Measurements from ENCODE around the gene DLG1.
"Not testable (repeated sequence)": the region's sequence is repeated elsewhere in the genome, so short reads cannot be mapped to it uniquely, and the experiment has no call there.

DLG1 gene

DNA sequence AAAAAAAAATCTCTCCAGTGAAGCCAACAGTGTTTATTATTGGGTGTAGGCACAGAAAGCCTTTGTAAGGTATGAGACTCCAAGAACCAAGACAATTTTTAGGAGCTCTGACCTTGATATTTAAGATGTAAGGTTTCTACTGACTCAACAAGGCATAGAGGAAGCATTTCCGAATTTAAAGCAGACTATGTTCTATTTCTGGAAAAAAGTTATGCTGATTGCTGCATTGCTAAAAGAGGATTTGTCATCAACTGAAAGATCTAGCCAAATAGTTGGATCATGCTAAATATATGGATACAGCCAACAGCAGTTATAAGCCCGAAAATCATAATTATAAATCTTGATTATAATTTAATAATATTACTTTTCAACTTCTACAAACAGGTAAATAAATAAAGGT is 215.5 kb downstream of the DLG1 start:
- no peak for DNase-seq (ENCODE audit: low spot score)
- H3K27ac ChIP-seq, result no peak overlapping the region
- TF ChIP-seq, protein P1, sequence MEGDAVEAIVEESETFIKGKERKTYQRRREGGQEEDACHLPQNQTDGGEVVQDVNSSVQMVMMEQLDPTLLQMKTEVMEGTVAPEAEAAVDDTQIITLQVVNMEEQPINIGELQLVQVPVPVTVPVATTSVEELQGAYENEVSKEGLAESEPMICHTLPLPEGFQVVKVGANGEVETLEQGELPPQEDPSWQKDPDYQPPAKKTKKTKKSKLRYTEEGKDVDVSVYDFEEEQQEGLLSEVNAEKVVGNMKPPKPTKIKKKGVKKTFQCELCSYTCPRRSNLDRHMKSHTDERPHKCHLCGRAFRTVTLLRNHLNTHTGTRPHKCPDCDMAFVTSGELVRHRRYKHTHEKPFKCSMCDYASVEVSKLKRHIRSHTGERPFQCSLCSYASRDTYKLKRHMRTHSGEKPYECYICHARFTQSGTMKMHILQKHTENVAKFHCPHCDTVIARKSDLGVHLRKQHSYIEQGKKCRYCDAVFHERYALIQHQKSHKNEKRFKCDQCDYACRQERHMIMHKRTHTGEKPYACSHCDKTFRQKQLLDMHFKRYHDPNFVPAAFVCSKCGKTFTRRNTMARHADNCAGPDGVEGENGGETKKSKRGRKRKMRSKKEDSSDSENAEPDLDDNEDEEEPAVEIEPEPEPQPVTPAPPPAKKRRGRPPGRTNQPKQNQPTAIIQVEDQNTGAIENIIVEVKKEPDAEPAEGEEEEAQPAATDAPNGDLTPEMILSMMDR (IDR thresholded peaks at IDR 0.05), result no peak

DNA sequence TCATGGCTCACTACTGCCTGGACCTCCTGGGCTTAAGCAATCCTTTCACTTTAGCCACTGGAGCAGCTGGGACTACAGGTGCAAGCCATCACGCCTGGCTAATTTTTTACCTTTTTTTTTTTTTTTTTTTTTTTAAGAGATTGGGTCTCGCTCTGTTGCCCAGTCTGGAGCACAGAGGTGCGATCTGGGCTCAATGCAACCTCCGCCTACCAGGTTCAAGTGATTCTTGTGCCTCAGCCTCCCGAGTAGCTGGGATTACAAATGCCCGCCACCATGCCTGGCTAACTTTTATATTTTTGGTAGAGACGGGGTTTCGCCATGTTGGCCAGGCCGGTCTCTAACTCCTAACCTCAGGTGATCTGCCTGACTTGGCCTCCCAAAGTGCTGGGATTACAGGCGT is 218.1 kb downstream of the DLG1 start:
- TF ChIP-seq, protein P1 (IDR thresholded peaks at IDR 0.05), result no peak
- no peak overlapping the region for H3K27ac ChIP-seq
- DNase-seq (ENCODE audit: low spot score), result no peak
- no peak overlapping the region for H3K4me3 ChIP-seq

More for the DNA sequence above, 215.5 kb downstream of the DLG1 start:
- no peak overlapping the region for H3K4me3 ChIP-seq

DNA sequence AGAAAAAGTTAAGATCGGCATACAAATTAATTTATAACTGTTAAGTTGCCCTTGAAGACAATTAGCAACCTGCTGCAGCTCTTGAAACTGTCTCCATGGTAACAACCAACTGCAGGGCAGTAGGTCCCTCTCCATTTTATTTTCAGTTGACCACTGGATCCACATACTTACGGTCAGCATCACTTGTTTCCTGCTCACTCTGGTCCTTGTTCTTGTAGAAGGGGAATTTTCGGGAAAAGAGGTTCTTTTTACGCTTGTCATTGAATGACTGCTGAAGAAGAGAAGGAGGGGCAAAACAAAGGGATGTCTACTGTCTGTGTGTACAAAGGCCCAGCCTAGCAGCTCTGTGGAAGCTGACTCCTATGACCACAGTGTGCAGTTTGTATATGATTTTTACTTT is 222.0 kb downstream of the DLG1 start:
- no peak overlapping the region for H3K27ac ChIP-seq
- DNase-seq (ENCODE audit: low spot score), result no peak
- TF ChIP-seq, protein P1 (IDR thresholded peaks at IDR 0.05), result no peak
- H3K4me3 ChIP-seq, result no peak overlapping the region

DNA sequence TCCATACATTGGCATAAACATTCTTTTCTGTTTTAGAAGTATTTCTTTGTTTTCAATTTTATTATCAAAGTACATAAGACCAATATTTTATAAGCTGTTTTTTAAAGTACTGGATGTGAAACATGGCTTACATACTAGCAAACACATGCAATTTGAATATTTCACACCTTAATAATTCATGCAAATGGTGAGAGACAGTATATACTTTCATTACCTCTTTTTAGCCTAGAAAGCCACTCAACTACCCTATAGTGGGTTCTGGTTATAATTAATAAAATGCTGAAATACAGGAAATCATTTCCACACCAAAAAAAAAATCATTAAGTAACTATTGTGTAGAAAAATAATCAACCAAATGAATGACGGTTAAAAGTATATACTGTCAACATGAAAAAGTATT is 230.3 kb downstream of the DLG1 start:
- H3K27ac ChIP-seq, result no peak overlapping the region
- no peak overlapping the region for H3K4me3 ChIP-seq
- TF ChIP-seq, protein P1 (IDR thresholded peaks at IDR 0.05), result no peak
- no peak for DNase-seq (ENCODE audit: low spot score)

DNA sequence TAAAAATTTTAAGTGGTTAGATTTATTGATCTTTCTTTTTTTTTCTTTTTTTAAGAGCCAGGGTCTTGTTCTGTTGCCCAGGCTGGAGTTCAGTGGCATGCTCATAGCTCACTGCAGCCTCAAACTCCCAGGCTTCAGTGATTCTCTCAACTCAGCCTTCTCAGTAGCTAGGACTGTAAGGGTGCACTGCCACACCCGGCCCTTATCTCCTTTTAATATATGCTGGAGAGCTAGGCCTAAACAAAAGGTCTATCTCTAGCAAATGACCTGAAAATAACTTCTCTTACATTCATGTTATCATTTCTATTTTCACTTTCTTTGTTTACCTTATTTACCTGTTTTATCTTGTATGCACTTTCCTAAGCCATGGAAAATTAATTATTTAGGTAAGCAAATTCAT is 233.6 kb downstream of the DLG1 start:
- no peak for DNase-seq (ENCODE audit: low spot score)
- H3K4me3 ChIP-seq, result no peak overlapping the region
- TF ChIP-seq, protein P1 (IDR thresholded peaks at IDR 0.05), result no peak
- no peak overlapping the region for H3K27ac ChIP-seq

DNA sequence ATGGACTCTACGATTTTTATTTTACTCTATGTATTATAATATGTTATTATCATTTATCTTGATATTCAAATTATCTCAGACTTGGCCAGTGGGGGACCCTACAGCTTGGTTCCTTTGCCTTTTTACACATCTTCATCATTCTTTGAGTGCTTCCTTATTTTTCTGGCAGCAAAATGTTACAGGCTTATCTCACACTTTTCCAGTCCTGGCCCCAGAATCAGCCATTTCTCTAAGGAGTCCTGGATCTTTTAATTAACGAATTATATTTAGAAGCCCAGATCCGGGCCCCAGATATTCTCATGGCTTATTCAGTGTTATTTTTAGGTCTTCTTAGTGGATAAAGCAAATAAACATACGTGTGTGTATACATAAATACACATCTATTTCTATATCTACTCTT is 236.0 kb downstream of the DLG1 start:
- Histone ChIP-seq H3K27ac (no peak overlapping the region), H3K4me3 (no peak overlapping the region)
- TF ChIP-seq, protein P1 (IDR thresholded peaks at IDR 0.05), result no peak
- no peak for DNase-seq (ENCODE audit: low spot score)

DNA sequence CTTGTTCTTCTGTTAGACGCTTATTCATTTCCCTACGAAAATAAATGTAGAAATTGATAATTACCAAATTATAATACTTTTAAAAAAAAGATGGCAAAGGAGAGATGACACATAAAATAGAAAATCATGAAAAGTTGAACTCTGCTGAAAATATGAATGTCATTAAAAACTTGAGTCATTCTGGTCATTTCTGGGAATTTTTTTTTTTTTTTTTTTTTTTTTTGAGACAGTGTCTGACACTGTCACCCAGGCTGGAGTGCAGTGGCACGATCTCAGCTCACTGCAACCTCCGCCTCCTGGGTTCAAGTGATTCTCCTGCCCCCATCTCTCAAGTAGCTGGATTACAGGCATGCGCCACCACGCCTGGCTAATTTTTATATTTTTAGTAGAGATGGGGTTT is 246.8 kb downstream of the DLG1 start:
- not testable (repeated sequence) for H3K27ac ChIP-seq; DNase-seq (ENCODE audit: low spot score); H3K4me3 ChIP-seq

DNA sequence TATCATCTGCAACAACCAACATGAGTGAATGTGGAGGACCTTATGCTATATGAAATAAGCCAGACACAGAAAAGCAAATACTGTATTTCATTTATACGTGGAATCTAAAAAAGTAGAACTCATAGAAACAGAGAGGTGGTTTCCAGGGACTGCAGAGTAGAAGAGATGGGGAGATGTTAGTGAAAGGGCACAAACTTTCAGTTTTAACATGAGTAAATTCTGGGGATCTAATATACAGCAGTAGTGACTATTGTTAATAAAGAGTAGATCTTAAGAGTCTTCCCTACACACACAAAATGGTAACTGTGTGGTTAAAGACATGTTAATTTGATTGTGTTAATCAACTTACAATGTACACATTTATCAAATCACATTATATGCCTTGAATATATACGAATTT is 247.9 kb downstream of the DLG1 start:
- Histone ChIP-seq H3K4me3 (no peak overlapping the region), H3K27ac (no peak overlapping the region)
- TF ChIP-seq, protein P1 (IDR thresholded peaks at IDR 0.05), result no peak
- no peak for DNase-seq (ENCODE audit: low spot score)
